GM21786 (cell line): ENCODE measurements around the gene ITGB6.

ENCODE experiments used
- ATAC-seq: cut with Tn5 transposase; IDR thresholded peaks from one replicate; pipeline ENCODE4 v1.9.1; 2021; ENCODE audit not compliant: unreplicated experiment

ITGB6 gene

GRCh38 chr2:160222546-160223283, 22.6 kb upstream of the ITGB6 start:
- no peak for ATAC-seq

DNA sequence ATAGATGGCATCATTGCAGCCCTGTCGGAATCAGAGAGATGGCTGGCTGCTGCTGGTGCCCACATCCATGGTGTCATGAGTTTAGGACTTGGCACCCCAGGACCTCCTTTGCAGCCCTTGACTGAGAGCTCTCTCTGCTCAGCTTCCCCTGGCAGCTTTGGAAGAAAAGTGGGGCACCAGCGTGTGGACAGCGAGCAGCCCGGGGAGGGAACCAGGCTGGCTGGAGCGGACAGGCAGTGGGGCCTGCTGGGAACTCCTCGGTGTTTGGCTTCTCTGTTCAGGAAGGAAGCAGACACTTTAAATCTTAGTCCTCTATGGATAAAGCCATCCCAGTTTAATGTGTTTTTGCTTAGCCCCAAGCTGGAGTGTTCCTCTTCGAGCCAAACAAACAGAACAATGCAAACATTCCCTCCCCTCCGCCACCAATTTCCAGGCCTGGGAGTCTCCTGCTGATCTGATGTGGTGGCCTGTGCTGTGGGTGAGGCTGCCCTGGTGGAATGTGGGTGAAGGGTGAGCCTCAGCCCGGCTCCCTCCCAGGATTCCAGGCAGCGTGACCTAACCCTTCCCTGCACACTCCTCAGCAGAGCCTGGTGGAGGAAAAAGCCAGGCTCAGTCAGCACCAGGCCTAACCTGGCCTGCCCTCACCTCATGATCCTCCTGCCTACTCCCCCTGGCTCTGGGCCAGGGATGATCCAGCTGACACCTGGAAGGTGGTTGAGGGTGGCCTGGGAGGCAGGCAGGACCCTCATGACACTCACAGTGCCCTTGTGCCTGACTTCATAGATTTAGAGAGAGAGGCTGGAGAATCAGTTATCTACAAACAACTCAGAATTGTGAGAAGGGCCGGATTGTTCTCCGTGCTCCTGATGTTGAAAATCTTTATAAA, 21.6 kb upstream of the ITGB6 start:
- no peak for ATAC-seq

DNA sequence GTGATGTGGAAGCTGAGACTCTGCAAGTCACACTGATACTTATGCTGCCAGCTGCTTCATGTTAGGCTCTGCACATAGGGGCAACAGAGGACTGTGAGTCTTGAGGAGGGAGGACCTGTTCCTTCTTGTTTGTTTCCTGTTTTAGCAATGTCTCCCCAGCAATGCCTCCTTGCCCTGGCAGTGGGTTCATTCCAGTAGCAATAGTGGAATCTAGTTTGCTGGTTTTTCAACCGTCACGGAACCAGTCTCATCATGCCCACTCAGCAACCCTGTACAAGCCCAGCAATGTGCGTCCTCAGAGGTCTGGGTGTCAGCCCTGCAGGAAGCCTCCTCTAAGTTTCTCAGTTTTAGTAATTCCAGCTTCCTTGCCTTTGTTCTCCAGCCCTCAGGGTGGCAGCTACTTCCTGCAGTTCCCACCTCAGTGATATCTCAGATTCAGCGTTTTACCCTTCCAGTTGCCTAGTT, 20.5 kb upstream of the ITGB6 start:
- ATAC-seq = no peak

DNA sequence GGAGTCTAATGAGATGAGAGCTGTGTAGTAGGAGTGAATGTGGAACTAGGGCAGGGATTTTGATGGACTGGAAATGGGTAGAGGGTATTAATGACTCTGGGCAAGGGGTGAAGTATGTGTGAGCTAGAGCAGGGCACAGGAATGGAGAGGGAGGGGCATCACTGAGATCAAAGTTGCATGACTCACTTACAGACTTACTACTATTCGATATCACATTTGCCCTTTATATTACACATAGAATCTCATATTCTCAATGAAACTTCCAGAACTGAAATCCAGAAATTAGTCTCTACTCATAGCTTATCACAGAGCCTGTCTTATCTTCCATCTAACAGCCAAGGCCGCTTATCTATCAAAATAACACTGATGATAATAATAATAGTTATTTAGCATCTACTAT, 20.0 kb upstream of the ITGB6 start:
- ATAC-seq = no peak

DNA sequence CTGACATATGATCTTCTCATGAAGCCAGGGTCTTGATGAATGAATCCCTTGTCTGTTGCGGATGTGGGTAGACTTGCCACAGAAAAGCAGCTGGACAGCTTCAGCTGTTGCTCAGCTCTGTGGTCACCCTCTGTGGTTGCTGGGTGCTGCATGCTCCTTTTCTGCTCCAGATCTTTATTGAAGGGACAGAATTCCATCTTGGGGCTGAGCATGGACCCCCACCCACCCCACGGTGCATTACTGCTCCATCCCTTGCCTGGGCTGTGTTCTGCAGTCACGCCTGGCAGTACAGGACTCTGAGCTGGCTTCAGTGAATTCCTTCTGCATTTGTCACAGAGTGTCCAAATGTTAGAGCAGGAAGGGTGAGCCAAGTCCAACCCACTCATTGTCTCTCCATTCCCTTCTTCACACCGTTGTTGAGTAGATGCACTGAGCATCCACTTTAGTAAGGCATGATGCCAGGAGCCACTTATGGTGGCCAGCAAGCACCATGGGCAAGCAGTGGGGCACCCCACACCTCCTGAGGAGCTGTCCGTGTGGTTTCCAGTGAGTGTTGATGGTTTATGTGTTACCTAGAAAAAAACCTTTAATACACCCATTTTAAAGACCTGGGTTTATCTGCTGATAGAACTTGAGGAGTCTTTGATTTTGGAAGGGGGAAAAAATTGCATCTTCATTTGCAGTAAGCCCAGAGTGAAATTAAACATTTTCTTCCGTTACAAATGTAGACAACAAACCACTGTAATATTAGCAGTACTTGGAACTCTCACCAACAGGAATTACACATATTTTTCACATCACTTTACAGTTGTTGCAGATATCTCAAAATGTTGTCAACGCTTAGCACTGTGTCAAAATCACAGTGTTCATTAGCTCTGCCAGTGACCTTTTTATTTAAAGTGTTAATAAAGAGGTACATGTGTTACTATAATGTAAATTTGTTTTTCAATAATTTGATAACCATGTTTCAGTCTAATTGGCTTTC, 14.7 kb upstream of the ITGB6 start:
- peak; percentile 29 for ATAC-seq

GRCh38 chr2:160213511-160213910, 13.4 kb upstream of the ITGB6 start:
- no peak for ATAC-seq

- peak; percentile 94 for ATAC-seq
These were observed 10.6 kb upstream of the ITGB6 start for GRCh38 chr2:160210599-160211138.

- ATAC-seq = no peak
These were observed 9.4 kb upstream of the ITGB6 start for GRCh38 chr2:160209516-160209856.

DNA sequence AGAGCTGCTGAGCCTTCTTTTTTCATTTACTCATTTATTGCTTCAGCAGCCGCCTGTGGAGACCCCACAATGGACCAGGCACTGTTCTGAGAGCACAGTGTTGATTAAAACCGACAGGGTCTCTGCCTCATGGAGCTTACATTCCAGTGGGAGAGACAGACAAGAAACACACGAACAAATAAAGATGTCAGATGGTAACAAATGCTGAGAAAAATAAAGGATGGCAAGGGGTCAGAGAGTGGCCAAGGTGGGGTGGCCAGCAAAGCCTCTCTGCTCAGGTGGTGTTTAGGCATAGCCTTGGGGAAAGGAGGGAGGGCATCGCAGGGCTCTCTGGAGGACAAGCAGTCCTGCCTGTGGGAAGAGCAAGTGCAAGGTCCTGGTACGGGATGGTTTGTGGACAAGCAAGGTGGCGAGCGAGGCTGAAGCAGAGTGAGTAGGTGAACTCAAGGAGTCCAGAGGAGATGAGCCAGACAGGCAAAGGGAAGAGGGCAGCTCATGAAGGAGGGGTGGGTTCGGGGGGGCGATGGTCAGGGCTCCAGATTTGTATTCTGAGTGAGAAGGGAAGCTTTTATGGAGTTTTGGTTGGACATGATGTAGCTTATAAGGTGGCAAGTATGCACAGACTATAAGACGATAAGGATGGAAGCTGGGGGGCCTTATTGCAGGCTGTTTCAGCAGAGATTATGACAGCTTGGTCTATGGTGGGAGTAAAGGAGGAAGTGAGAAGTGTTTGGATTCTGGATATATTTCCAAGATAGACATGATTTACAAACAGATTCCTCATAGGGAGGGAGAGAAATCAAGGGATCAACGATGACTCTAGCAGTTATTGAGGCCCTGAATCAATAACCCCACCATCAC, 8.8 kb upstream of the ITGB6 start:
- no peak for ATAC-seq

DNA sequence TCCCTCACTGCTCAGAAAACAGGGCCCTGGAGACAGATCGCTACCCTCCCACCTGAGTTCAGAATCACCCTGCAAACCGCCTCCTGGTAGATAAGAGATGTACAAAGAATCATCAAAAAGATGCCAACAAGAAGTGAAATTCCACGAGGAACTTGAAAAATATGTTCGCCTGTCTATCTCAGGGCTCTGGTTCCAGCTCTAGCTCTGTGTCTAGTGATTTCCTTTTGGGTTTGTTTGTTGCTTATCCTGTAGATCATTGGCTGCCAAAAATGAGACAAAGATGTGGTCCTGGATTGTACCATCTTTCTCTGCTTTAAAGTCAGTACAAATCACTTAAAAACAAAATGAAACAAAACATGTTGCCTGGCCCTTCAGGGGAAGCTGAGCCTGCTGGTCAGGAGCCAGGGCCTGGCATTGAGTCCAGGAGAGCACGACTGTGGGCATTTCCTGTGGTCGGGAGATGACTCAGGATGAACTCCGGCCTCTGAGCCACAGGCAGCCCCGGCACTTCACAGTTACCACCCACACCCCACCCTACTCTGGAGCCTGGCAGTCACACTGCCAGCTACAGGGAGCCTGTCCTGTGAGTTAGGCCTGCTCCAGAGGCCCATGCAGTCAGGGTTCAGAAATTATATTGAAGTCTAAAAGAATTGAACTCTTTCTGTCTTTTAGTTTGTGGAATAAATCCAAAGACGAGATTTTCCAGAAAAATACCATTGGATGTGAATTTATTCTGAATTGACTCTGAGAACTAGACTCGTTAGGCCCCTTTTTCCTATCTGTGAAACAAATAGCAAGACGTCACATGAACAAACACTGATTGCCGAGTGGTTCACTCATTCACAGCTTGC, 8.0 kb upstream of the ITGB6 start:
- peak; percentile 39 for ATAC-seq

DNA sequence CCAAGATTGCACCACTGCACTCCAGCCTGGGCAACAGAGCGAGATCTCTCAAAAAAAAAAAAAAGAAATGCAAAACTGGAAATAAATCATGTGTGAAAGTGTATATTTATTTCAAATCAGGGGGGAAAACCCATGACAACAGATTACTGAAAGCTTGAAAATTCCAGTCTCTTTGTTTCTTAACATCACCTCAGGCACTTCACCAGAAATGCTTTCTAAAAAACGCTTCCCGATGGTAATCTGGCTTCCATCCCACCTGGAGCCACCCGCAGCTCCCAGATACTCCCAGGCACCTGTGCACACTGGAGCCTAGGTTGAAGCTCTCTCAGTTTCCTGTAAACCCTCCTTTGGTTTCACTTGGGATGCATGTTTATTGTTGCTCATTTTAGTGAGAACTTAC, 7.2 kb upstream of the ITGB6 start:
- no peak for ATAC-seq

GRCh38 chr2:160206436-160206835, 6.4 kb upstream of the ITGB6 start:
- ATAC-seq = no peak

DNA sequence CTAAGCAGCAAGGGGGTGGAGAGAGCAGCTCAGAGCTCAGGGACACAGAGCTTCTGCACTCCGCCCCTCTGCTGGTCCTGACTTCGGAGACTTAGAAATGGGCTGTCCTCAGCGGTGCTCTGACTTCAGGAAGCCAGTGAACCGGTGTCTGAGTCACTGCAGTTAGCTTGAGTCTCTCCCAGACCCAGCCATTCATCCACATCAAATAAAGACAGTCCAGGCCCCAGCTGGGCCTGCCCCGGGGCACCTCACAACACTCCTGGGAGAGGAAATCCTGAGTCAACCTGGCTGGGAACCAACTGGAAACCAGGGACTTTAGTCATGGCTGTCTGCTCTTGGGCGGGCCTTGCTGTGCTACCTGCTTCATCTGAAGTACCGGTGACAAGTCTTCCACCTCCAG, 5.4 kb upstream of the ITGB6 start:
- no peak for ATAC-seq

GRCh38 chr2:160203422-160203821, 3.4 kb upstream of the ITGB6 start:
- no peak for ATAC-seq

DNA sequence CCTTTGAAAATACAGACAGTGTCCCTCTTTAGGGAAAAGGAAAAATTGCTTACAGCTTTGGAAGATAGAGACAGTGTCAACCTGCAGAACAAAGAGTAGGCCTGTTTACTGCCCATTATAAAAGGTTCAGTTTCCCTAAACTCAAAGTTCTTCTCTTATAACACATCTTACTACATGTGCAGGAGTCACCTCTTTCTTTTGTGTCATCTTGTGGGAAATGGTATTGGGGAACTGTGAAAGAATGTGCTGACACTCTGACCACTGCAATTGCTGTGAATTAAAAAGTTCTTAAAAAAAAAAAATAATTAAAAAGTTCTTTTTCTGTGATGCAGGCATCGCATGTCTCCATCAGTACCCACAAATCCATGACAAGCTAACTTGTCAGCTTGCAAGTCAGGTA, 2.9 kb upstream of the ITGB6 start:
- ATAC-seq = no peak

DNA sequence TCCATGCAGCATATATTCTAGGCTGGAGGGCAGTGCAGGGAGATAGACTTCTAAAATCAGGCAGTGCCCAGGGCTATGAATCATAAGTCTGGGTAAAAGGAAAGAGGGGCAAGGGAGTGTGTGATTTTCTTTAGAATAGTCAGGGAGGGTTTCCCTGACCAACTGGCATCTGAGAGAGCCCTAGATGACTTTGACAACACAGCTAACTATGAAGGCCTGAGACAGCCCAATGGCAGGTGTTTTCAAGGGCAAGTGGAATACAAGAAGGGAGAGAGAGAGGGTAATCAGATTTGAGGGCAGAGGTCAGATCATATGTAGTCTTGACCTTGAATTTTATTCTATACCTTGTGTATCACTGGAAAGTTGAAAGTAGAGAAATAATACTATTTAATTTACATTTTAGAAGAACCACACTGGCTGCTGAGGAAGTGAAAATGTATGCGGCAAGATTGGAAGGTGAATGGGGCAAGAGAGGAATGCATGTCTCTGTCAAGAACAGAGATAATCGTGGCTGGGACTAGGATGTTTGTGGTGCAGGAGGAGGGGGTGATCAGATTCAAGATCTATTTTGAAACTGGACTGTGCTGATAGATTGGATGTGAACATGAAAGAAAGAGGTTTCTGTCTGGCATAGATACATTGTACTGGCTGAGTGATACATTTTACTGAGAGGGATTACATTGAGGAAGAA, 1.9 kb upstream of the ITGB6 start:
- ATAC-seq = no peak

GRCh38 chr2:160200921-160201320, 849 bp upstream of the ITGB6 start:
- no peak for ATAC-seq

DNA sequence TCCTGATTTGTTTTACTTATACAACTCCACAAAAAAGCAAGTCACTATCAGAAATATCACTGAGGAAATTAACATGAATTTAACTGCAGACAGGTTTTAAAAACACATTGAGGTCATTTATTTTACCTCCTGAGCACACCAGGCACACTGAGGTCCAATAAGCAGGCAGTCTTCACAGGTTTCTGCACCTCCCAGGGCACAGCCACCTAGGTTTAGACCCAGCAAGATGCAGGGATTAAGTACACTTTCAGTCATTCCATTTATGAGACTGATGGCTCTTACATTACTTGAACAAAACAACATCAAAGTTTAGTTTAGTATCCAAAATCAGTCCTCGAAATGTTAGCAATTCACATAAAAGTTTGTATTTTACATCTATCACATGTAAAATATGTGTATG, 1.0 kb downstream of the ITGB6 start:
- no peak for ATAC-seq
